Smooth muscle cell (in vitro differentiated cells): Measurements from ENCODE around the gene FHIT. TPM values are rescaled to one million over a fixed set of nuclear protein-coding genes. Genes with fewer than 3 reads are reported as not detected.

Experiments used
- DNase-seq: peaks from one replicate; lab custom pipeline; 2025; ENCODE audit not compliant: unreplicated experiment; lab: John Stamatoyannopoulos, UW
- H2AFZ ChIP-seq: fragments of 200-600 bp; sonication (generic); 2 replicates; pipeline ENCODE4 v1.6.0; 2016; ENCODE audit warnings: antibody characterized with exemption, low read depth, mild to moderate bottlenecking
- H3F3A ChIP-seq: fragments of 200-600 bp; sonication (generic); 2 replicates; pipeline ENCODE4 v1.6.0; 2017; ENCODE audit warnings: antibody characterized with exemption, low read depth
- H3K27ac ChIP-seq: fragments of 200-600 bp; sonication (generic); 2 replicates; pipeline ENCODE4 v1.5.1; 2016; ENCODE audit warnings: low read depth, mild to moderate bottlenecking
- H3K27me3 ChIP-seq: fragments of 200-600 bp; sonication (generic); 2 replicates; pipeline ENCODE4 v1.6.1; 2016; ENCODE audit warnings: low read depth, mild to moderate bottlenecking
- H3K36me3 ChIP-seq: fragments of 200-600 bp; sonication (generic); 2 replicates; pipeline ENCODE4 v1.5.1; 2016; ENCODE audit warnings: low read depth
- H3K4me1 ChIP-seq: fragments of 200-600 bp; sonication (generic); 2 replicates; pipeline ENCODE4 v1.5.1; 2016; ENCODE audit warnings: low read depth
- H3K4me2 ChIP-seq: fragments of 200-600 bp; sonication (generic); 2 replicates; pipeline ENCODE4 v1.6.0; 2016; ENCODE audit warnings: mild to moderate bottlenecking
- H3K4me3 ChIP-seq: fragments of 200-600 bp; sonication (generic); 2 replicates; pipeline ENCODE4 v1.5.1; 2016; ENCODE audit warnings: mild to moderate bottlenecking
- H3K79me2 ChIP-seq: fragments of 200-600 bp; sonication (generic); 2 replicates; pipeline ENCODE4 v1.6.0; 2016; ENCODE audit warnings: low read depth, mild to moderate bottlenecking
- H3K9ac ChIP-seq: fragments of 200-600 bp; sonication (generic); 2 replicates; pipeline ENCODE4 v1.6.0; 2016; ENCODE audit warnings: low read depth
- H3K9me3 ChIP-seq: fragments of 200-600 bp; sonication (generic); replicated peaks from 2 replicates; pipeline ENCODE4 v1.5.1; 2016; ENCODE audit warnings: low read depth
- H4K20me1 ChIP-seq: fragments of 200-600 bp; sonication (generic); 2 replicates; pipeline ENCODE4 v1.6.0; 2016; ENCODE audit warnings: low read depth
- WGBS: methylation state at CpG from one replicate; pipeline ENCODE4 v1.1.7; 2016; ENCODE audit warnings: low lambda C conversion rate; 5-methylcytosine and 5-hydroxymethylcytosine counted together
- polyA plus RNA-seq: library from polyadenylated mRNA; unstranded; fragments of >200 nt; fragmentation: Nextera tagmentation; extraction: Ambion mirVana; gene quantifications from 2 replicates; pipeline ENCODE4 v1.2.1, GENCODE V29; 2016
- total RNA-seq: library from RNA; depleted of rRNA; stranded (reverse); fragments of >200 nt; gene quantifications from 2 replicates; pipeline ENCODE4 v1.2.3, GENCODE V29; 2014
- TF ChIP-seq, protein P1 (sequence below): fragments of 200-600 bp; sonication (generic); IDR thresholded peaks from 2 replicates; pipeline ENCODE4 v1.5.1; 2017; ENCODE audit warnings: borderline replicate concordance, mild to moderate bottlenecking, antibody characterized with exemption; ENCODE audit not compliant: insufficient read depth, poor library complexity, severe bottlenecking

The FHIT gene
- total and polyA plus RNA-seq, 2 experiments from 2014 or later = 5.9 to 6.7 TPM

DNA sequence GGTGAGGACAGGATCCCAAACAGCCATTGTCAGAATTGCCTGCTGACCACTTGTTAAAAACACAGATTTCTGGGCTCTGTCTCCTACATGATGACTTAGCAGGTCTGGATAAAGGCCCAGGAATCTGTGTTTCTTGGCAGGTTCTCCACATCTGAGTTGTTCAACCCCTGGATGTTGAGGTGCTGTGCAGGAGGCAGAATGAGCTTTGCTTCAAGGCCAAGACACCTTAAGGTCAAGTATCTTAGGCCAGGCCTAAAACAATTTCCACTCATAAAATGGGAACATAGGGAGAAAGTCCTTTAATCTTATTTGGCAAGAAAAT is 1522.7 kb downstream of the FHIT start:
- H3K9ac ChIP-seq = no peak overlapping the region
- H3K4me2 ChIP-seq = no peak overlapping the region
- no peaks in the 10 kb centered on the region for H3K4me1 ChIP-seq
- no peaks in the 10 kb centered on the region for H4K20me1 ChIP-seq
- no peaks in the 10 kb centered on the region for H3F3A ChIP-seq
- H3K4me3 ChIP-seq = no peak overlapping the region
- H2AFZ ChIP-seq = no peak overlapping the region
- no peak for DNase-seq
- no peaks in the 10 kb centered on the region for H3K27me3 ChIP-seq
- H3K36me3 ChIP-seq = no peaks in the 10 kb centered on the region
- H3K9me3 ChIP-seq = no peaks in the 10 kb centered on the region
- TF ChIP-seq, protein P1, sequence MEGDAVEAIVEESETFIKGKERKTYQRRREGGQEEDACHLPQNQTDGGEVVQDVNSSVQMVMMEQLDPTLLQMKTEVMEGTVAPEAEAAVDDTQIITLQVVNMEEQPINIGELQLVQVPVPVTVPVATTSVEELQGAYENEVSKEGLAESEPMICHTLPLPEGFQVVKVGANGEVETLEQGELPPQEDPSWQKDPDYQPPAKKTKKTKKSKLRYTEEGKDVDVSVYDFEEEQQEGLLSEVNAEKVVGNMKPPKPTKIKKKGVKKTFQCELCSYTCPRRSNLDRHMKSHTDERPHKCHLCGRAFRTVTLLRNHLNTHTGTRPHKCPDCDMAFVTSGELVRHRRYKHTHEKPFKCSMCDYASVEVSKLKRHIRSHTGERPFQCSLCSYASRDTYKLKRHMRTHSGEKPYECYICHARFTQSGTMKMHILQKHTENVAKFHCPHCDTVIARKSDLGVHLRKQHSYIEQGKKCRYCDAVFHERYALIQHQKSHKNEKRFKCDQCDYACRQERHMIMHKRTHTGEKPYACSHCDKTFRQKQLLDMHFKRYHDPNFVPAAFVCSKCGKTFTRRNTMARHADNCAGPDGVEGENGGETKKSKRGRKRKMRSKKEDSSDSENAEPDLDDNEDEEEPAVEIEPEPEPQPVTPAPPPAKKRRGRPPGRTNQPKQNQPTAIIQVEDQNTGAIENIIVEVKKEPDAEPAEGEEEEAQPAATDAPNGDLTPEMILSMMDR = no peak
- no peak overlapping the region for H3K27ac ChIP-seq
- no peaks in the 10 kb centered on the region for H3K79me2 ChIP-seq

DNA sequence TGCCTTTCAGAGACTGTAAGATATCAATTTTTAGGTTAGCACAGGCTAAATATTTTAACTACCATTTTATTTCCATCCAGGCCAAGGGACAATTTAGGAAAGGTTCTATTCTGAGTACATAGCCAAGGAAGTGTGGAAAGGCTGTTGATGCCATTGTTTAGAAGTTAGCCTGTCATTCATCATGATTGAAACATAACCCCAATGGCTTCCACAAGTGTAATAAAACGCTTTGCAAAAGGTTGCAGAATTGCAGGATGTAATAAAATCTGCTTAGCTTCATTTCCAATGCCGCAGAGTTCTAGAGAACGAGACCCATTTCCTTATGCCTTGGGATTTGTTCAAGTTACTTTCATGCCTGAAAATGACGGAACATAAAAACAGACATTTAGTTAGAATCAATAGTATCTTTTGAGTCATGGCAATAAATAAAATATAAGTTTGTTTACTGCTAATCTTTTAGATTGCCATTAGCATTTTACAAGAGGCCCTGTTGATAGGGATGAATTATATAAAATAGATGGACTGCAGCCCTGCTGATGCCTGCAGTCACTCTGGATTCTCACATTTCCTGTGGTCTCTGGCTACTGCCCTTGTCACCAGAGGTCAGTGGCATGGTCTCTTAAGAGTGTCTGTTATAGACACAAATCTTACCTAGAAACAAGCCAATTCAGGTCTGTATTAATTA is 1523.2 kb downstream of the FHIT start:
- no peak overlapping the region for H3K4me3 ChIP-seq
- no peak for DNase-seq
- H2AFZ ChIP-seq = no peak overlapping the region
- H3K27me3 ChIP-seq = no peaks in the 10 kb centered on the region
- TF ChIP-seq, protein P1 = no peak
- 49% methylated on average over 4 of the region's 4 CpGs for WGBS
- no peak overlapping the region for H3K27ac ChIP-seq
- no peaks in the 10 kb centered on the region for H3K9me3 ChIP-seq
- no peak overlapping the region for H3K4me2 ChIP-seq
- no peaks in the 10 kb centered on the region for H4K20me1 ChIP-seq
- H3K36me3 ChIP-seq = no peaks in the 10 kb centered on the region
- H3K9ac ChIP-seq = no peak overlapping the region
- no peaks in the 10 kb centered on the region for H3K79me2 ChIP-seq
- no peaks in the 10 kb centered on the region for H3K4me1 ChIP-seq
- no peaks in the 10 kb centered on the region for H3F3A ChIP-seq

- 62% methylated on average over 2 of the region's 2 CpGs for WGBS
These were observed 1525.0 kb downstream of the FHIT start for GRCh38 chr3:59726279-59726678.

More at GRCh38 chr3:59726279-59726678, 1525.0 kb downstream of the FHIT start:
- Histone ChIP-seq H3K36me3 (no peaks in the 10 kb centered on the region), H4K20me1 (no peaks in the 10 kb centered on the region), H3K9ac (no peak overlapping the region), H3K27me3 (no peaks in the 10 kb centered on the region), H3K4me3 (no peak overlapping the region), H3K4me2 (no peak overlapping the region), H3K79me2 (no peaks in the 10 kb centered on the region), H3K4me1 (no peaks in the 10 kb centered on the region), H2AFZ (no peak overlapping the region), H3F3A (no peaks in the 10 kb centered on the region), H3K9me3 (no peaks in the 10 kb centered on the region), H3K27ac (no peak overlapping the region)
- DNase-seq = no peak
- TF ChIP-seq, protein P1 = no peak
